ENCODE data around the gene SSTR4.

GRCh38 chr20:23007462-23007861 is 27.6 kb upstream of the SSTR4 start:
- TF ChIP-seq CTCF (conservative IDR thresholded peaks at IDR 0.05 in 1 of 2, IDR thresholded peaks at IDR 0.05 in 1 of 2; ENCODE audit: extremely low read depth in 1 of 2, insufficient read depth in 1 of 2, low read depth in 1 of 2, low read length in 2 of 2) (no peak), EZH2 (IDR thresholded peaks at IDR 0.05; ENCODE audit: borderline replicate concordance, low read length) (no peak)

All from mammary epithelial cell (primary cell).